ENCODE data around the gene SSR1.

The SSR1 gene

GRCh38 chr6:7232351-7232750 is 80.6 kb downstream of the SSR1 start:
- no peaks in the 10 kb centered on the region for H3K27me3 ChIP-seq (replicated peaks; ENCODE audit: insufficient read depth, low read length)
- no peak for DNase-seq
- no peaks in the 10 kb centered on the region for H3F3A ChIP-seq (ENCODE audit: insufficient read depth, low read length)
- H3K9me3 ChIP-seq (replicated peaks; ENCODE audit: insufficient read depth, low read length) = no peaks in the 10 kb centered on the region
- no peak overlapping the region for H3K9ac ChIP-seq (ENCODE audit: low read length)
- H3K4me2 ChIP-seq (ENCODE audit: low read depth, low read length) = no peak overlapping the region
- no peak overlapping the region for H3K4me3 ChIP-seq (ENCODE audit: low read length)
- H3K79me2 ChIP-seq (ENCODE audit: low read length) = no peaks in the 10 kb centered on the region
- no peaks in the 10 kb centered on the region for H4K20me1 ChIP-seq (ENCODE audit: insufficient read depth, low read length)
- H3K36me3 ChIP-seq (replicated peaks; ENCODE audit: insufficient read depth, low read length) = no peaks in the 10 kb centered on the region
- peaks cover 10% of the 10 kb centered on the region for H3K4me1 ChIP-seq (ENCODE audit: low read length)
- no peaks in the 10 kb centered on the region for H3K9me2 ChIP-seq (replicated peaks; ENCODE audit: insufficient read depth, low read length)
- no peak for TF ChIP-seq CTCF (IDR thresholded peaks at IDR 0.05; ENCODE audit: low read length)
- TF ChIP-seq EZH2phosphoT487 (IDR thresholded peaks at IDR 0.05; ENCODE audit: low read length) = no peak
- TF ChIP-seq EZH2 (optimal IDR thresholded peaks at IDR 0.05; ENCODE audit: low read depth, low read length) = no peak
- no peak overlapping the region for H3K27ac ChIP-seq (ENCODE audit: low read length)
- H2AFZ ChIP-seq (ENCODE audit: low read length) = no peak overlapping the region

GRCh38 chr6:7230956-7231713 is 81.9 kb downstream of the SSR1 start:
- Histone ChIP-seq H3K27me3 (replicated peaks; ENCODE audit: insufficient read depth, low read length) (no peaks in the 10 kb centered on the region), H3K9me2 (replicated peaks; ENCODE audit: insufficient read depth, low read length) (no peaks in the 10 kb centered on the region), H2AFZ (ENCODE audit: low read length) (no peak overlapping the region), H3K79me2 (ENCODE audit: low read length) (no peaks in the 10 kb centered on the region; the same call in 1 of the 2 replicates), H3K9me3 (replicated peaks; ENCODE audit: insufficient read depth, low read length) (no peaks in the 10 kb centered on the region), H3K4me2 (ENCODE audit: low read depth, low read length) (no peak overlapping the region), H3K27ac (ENCODE audit: low read length) (no peak overlapping the region), H3F3A (ENCODE audit: insufficient read depth, low read length) (no peaks in the 10 kb centered on the region), H3K4me3 (ENCODE audit: low read length) (no peak overlapping the region), H3K36me3 (replicated peaks; ENCODE audit: insufficient read depth, low read length) (no peaks in the 10 kb centered on the region), H3K4me1 (ENCODE audit: low read length) (peaks cover 8% of the 10 kb centered on the region), H3K9ac (ENCODE audit: low read length) (no peak overlapping the region), H4K20me1 (ENCODE audit: insufficient read depth, low read length) (no peaks in the 10 kb centered on the region)
- no peak for DNase-seq
- TF ChIP-seq EZH2 (optimal IDR thresholded peaks at IDR 0.05; ENCODE audit: low read depth, low read length) = no peak
- TF ChIP-seq EZH2phosphoT487 (IDR thresholded peaks at IDR 0.05; ENCODE audit: low read length) = no peak
- no peak for TF ChIP-seq CTCF (IDR thresholded peaks at IDR 0.05; ENCODE audit: low read length)

GRCh38 chr6:7230327-7230691 is 82.7 kb downstream of the SSR1 start:
- no peaks in the 10 kb centered on the region for H3K4me1 ChIP-seq (ENCODE audit: low read length)
- TF ChIP-seq CTCF (IDR thresholded peaks at IDR 0.05; ENCODE audit: low read length) (no peak), EZH2 (optimal IDR thresholded peaks at IDR 0.05; ENCODE audit: low read depth, low read length) (no peak), EZH2phosphoT487 (IDR thresholded peaks at IDR 0.05; ENCODE audit: low read length) (no peak)
- no peaks in the 10 kb centered on the region for H4K20me1 ChIP-seq (ENCODE audit: insufficient read depth, low read length)
- H3K27ac ChIP-seq (ENCODE audit: low read length) = no peak overlapping the region
- H3K9me3 ChIP-seq (replicated peaks; ENCODE audit: insufficient read depth, low read length) = no peaks in the 10 kb centered on the region
- no peaks in the 10 kb centered on the region for H3K9me2 ChIP-seq (replicated peaks; ENCODE audit: insufficient read depth, low read length)
- H3K4me3 ChIP-seq (ENCODE audit: low read length) = no peak overlapping the region
- no peaks in the 10 kb centered on the region for H3K36me3 ChIP-seq (replicated peaks; ENCODE audit: insufficient read depth, low read length)
- no peak overlapping the region for H2AFZ ChIP-seq (ENCODE audit: low read length)
- DNase-seq = no peak
- no peaks in the 10 kb centered on the region for H3K27me3 ChIP-seq (replicated peaks; ENCODE audit: insufficient read depth, low read length)
- H3K4me2 ChIP-seq (ENCODE audit: low read depth, low read length) = no peak overlapping the region
- H3K79me2 ChIP-seq (ENCODE audit: low read length) = no peaks in the 10 kb centered on the region; the same call in 1 of the 2 replicates
- no peaks in the 10 kb centered on the region for H3F3A ChIP-seq (ENCODE audit: insufficient read depth, low read length)
- H3K9ac ChIP-seq (ENCODE audit: low read length) = no peak overlapping the region

Measured in MM.1S (cell line).